Activated T-cell treated with anti-CD3 and anti-CD28 coated beads, Interleukin-2, amount 50 U/mL, for 24 hours (primary cell): ENCODE results near the gene ZNF816.
"Not testable (repeated sequence)": the region's sequence is repeated elsewhere in the genome, so short reads cannot be mapped to it uniquely, and the experiment has no call there.

Experiments
- DNase-seq: peaks from one replicate; pipeline ENCODE4 v3.0.0-alpha.2; 2020
- H3K27ac Mint-ChIP-seq: 2 replicates; pipeline ENCODE4 v1.8.0; 2020; ENCODE audit warnings: mild to moderate bottlenecking, mixed read lengths
- H3K27me3 Mint-ChIP-seq: 2 replicates; pipeline ENCODE4 v1.8.0; 2020; ENCODE audit warnings: mixed read lengths
- H3K36me3 Mint-ChIP-seq: 2 replicates; pipeline ENCODE4 v1.8.0; 2020; ENCODE audit warnings: low read depth, mixed read lengths
- H3K4me1 Mint-ChIP-seq: 2 replicates; pipeline ENCODE4 v1.8.0; 2020; ENCODE audit warnings: low read depth, mixed read lengths
- H3K4me3 Mint-ChIP-seq: 2 replicates; pipeline ENCODE4 v1.8.0; 2020; ENCODE audit warnings: mild to moderate bottlenecking, moderate library complexity, mixed read lengths
- H3K9me3 Mint-ChIP-seq: 2 replicates; pipeline ENCODE4 v1.8.0; 2020; ENCODE audit warnings: mixed read lengths

Gene ZNF816

GRCh38 chr19:52945652-52946321 lies 16.9 kb downstream of the ZNF816 start:
- H3K4me3 Mint-ChIP-seq, result no peak overlapping the region
- DNase-seq, result no peak
- peaks cover 41% of the 10 kb centered on the region for H3K9me3 Mint-ChIP-seq
- no peak overlapping the region for H3K27ac Mint-ChIP-seq
- H3K27me3 Mint-ChIP-seq, result no peaks in the 10 kb centered on the region
- H3K4me1 Mint-ChIP-seq, result peaks cover 15% of the 10 kb centered on the region
- peaks cover 56% of the 10 kb centered on the region for H3K36me3 Mint-ChIP-seq

DNA sequence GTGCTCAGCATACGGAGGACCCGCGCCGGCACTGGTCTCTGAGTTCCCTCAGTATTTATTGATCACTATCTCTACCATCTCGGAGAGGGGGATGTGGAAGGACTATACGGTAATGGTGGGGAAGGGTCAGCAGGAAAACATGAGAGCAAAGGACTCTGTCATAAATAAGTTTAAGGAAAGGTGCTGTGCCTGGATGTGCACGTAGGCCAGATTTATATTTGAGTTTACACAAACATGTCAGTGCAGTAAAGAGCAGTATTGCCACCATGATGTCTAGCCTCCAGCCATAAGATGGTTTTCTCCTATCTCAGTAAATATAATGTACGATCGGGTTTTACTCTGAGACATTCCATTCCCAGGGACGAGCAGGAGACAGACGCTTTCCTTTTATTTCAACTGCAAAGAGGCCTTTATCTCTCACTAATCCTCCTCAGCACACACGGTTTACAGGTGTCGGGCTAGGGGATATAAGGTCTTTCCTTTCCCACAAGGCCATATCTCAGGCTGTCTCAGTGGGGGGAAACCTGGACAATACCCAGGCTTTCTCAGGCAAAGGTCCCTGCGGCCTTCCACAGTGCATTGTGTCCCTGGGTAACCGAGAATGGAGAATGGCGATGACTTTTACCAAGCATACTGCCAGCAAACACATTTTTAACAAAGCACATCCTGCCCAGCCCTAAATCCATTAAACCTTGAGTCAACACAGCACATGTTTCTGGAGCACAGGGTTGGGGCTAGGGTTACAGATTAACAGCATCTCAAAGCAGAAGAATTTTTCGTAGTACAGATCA lies 17.8 kb downstream of the ZNF816 start:
- H3K27ac Mint-ChIP-seq, H3K4me3 Mint-ChIP-seq, H3K27me3 Mint-ChIP-seq, DNase-seq: not testable (repeated sequence)
- H3K4me1 Mint-ChIP-seq, result peaks cover 18% of the 10 kb centered on the region
- H3K36me3 Mint-ChIP-seq, result peaks cover 51% of the 10 kb centered on the region
- peaks cover 32% of the 10 kb centered on the region for H3K9me3 Mint-ChIP-seq

DNA sequence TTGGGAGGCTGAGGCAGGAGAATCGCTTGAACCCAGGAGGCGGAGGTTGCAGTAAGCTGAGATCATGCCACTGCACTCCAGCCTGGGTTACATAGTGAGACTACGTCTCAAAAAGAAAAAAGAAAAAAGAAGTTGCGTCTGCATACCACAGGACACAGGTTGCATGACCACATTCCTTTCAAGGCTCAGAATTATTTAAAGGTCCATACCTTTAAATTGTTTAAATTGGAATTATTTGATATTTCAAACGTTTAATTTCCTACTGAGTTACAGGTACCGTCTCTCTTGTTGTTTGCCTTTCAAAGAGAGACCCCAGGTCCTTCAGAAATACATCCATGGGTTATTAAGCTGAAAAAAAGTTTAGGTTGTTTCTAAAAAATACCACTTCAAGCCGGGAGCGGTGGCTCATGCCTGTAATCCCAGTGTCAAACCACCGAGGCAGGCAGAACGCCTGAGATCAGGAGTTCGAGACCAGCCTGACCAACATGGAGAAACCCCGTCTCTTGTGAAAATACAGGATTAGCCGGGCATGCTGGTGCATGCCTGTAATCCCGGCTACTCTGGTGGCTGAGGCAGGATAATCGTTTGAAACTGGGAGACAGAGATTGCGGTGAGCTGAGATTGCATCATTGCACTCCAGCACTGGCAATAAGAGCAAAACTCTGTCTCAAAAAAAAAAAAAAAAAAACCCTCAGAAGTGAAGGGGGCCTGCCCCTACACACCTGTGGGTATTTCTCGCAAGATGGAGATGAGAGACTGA lies 18.6 kb downstream of the ZNF816 start:
- Mint-ChIP-seq H3K9me3 (peaks cover 26% of the 10 kb centered on the region), H3K4me1 (peaks cover 18% of the 10 kb centered on the region), H3K27ac (no peak overlapping the region)

DNA sequence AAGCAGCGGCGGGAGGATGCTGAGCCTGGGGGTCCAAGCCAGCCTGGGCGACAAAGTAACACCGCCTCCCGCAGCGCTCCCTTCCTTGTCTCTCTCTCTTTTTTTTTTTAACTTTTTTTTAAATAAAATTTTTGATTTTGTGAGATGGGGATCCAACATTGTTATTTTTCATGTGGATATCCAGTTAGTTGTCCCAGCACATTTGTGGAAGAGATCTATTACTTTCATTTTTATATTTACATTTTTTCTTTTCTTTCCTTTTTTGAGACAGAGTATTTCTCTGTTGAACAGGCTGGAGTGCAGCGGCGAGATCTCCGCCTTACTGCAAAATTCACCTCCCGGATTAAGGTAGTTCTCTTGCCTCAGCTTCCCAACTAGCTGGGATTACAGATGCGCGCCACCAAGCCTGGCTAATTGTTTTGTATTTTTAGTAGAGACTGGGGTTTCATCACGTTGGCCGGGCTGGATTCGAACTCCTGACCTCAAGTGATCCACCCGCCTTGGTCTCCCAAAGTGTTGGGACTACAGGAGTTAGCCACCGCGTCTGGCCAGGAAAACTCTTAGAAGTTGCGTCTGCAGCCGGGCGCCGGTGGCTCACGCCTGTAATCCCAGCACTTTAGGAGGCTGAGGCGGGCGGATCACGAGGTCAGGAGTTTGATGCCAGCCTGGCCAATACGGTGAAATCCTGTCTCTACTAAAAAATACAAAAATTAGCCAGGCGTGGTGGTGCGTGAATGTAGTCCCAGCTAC lies 19.4 kb downstream of the ZNF816 start:
- Mint-ChIP-seq H3K4me3 (peak overlapping the region; percentile 88), H3K36me3 (peaks cover 54% of the 10 kb centered on the region), H3K27ac (no peak overlapping the region), H3K4me1 (peaks cover 24% of the 10 kb centered on the region), H3K9me3 (peaks cover 32% of the 10 kb centered on the region), H3K27me3 (no peaks in the 10 kb centered on the region)
- DNase-seq, result no peak

More for the DNA sequence above, 18.6 kb downstream of the ZNF816 start:
- peaks cover 47% of the 10 kb centered on the region for H3K36me3 Mint-ChIP-seq
- no peak overlapping the region for H3K4me3 Mint-ChIP-seq
- no peaks in the 10 kb centered on the region for H3K27me3 Mint-ChIP-seq
- DNase-seq, result no peak

- DNase-seq, result peak; percentile 97
Observed at GRCh38 chr19:52942386-52943133, 20.1 kb downstream of the ZNF816 start.

DNA sequence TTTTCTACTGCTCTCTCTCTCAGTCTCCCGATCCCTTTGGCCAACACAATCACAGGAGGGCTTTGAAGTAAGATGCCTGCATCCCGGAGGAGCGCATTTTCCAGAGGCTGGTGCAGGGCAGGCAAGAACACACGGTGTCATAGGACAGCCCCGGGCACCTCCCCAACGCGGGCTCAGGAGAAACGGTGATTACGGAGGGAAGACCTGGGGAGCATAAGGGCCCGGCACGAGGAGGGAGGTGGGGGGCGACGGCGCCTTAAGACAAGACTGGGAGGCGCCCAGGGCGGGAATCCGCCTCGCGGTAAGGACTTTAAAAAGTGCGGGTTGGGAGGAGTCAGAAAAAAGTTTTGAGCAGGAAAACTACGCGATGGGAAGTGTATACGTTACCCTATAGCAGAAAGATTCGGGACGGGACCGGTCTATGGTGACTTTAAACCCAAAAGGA lies 20.7 kb downstream of the ZNF816 start:
- Mint-ChIP-seq H3K27ac (peak overlapping the region; percentile 90), H3K9me3 (peaks cover 30% of the 10 kb centered on the region), H3K27me3 (no peaks in the 10 kb centered on the region), H3K4me1 (peaks cover 24% of the 10 kb centered on the region), H3K36me3 (peaks cover 55% of the 10 kb centered on the region), H3K4me3 (peak overlapping the region; percentile 88)
- no peak for DNase-seq

More at GRCh38 chr19:52942386-52943133, 20.1 kb downstream of the ZNF816 start:
- Mint-ChIP-seq H3K36me3 (peaks cover 52% of the 10 kb centered on the region), H3K9me3 (peaks cover 33% of the 10 kb centered on the region), H3K27ac (peak overlapping the region; percentile 90), H3K27me3 (no peaks in the 10 kb centered on the region), H3K4me3 (peak overlapping the region; percentile 88), H3K4me1 (peaks cover 24% of the 10 kb centered on the region)

- Mint-ChIP-seq H3K4me3 (peak overlapping the region; percentile 88), H3K9me3 (peaks cover 33% of the 10 kb centered on the region), H3K4me1 (peaks cover 24% of the 10 kb centered on the region), H3K27ac (peak overlapping the region; percentile 90), H3K36me3 (peaks cover 59% of the 10 kb centered on the region)
- not testable (repeated sequence) for DNase-seq, H3K27me3 Mint-ChIP-seq
Observed at GRCh38 chr19:52941523-52941922, 21.2 kb downstream of the ZNF816 start.

DNA sequence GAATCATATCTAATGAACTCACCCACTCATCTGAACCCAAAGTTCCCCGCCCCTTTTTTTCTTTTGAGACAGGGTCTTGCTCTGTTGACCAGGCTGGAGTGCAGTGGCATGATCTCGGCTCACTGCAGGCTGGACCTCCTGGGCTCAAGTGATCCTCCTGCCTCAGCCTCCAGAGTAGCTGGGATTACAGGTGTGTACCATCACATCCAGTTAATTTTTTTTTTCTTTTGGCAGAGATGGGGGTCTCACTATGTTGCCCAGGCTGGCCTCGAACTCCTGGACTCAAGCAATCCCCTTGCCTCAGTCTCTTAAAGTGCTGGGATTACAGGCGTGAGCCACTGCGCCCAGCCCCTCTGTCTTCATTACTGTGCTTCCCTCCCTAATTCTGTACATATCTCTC lies 21.8 kb downstream of the ZNF816 start:
- H3K27me3 Mint-ChIP-seq, result not testable (repeated sequence)

DNA sequence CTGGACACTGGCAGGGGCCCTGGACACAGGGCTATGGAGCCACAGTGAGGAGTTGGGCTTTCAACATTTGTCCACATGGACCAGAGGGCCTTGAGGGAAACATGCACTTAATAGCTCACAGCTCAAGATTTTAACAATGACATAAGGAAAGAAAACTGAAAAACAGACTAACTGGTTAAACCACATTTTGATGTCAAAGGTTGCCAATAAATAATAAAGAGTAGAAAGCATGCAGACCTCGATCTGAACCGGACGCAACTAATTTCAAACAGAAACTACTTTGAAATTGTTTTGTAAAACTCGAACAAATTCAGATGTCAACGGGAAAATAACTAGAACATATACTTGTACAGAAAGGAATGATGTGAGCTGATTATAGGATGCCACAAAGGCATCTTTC lies 23.9 kb downstream of the ZNF816 start:
- Mint-ChIP-seq H3K4me1 (peaks cover 24% of the 10 kb centered on the region), H3K27me3 (no peaks in the 10 kb centered on the region), H3K9me3 (peaks cover 32% of the 10 kb centered on the region), H3K4me3 (no peak overlapping the region), H3K27ac (no peak overlapping the region), H3K36me3 (peaks cover 74% of the 10 kb centered on the region)
- no peak for DNase-seq

More for the DNA sequence above, 21.8 kb downstream of the ZNF816 start:
- Mint-ChIP-seq H3K9me3 (peaks cover 36% of the 10 kb centered on the region), H3K36me3 (peaks cover 62% of the 10 kb centered on the region), H3K4me1 (peaks cover 24% of the 10 kb centered on the region), H3K4me3 (peak overlapping the region; percentile 88)
- H3K27ac Mint-ChIP-seq, DNase-seq: not testable (repeated sequence)

DNA sequence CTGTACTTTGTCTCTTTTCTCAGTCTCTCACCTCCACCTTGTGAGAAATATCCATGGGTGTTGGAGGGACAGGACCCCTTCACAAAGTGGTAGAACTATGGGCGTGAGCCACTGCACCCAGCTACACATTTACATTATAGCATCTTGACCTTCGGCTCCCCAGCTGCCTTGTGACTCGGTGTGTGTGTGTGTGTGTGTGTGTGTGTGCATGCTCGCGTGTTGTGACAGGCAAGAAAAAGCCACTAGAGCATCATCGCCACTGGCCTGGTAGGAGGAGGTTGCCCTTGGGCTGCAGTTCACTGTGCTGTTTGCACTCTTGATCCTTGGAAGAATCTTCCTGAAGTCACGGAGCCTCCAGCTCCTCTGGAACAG lies 25.7 kb downstream of the ZNF816 start:
- no peak overlapping the region for H3K27ac Mint-ChIP-seq
- DNase-seq, result no peak
- no peak overlapping the region for H3K4me3 Mint-ChIP-seq
- no peaks in the 10 kb centered on the region for H3K27me3 Mint-ChIP-seq
- peaks cover 18% of the 10 kb centered on the region for H3K4me1 Mint-ChIP-seq
- H3K36me3 Mint-ChIP-seq, result peaks cover 80% of the 10 kb centered on the region
- peaks cover 38% of the 10 kb centered on the region for H3K9me3 Mint-ChIP-seq

GRCh38 chr19:52936151-52936953 lies 26.3 kb downstream of the ZNF816 start:
- no peaks in the 10 kb centered on the region for H3K27me3 Mint-ChIP-seq
- H3K4me3 Mint-ChIP-seq, result no peak overlapping the region
- peaks cover 79% of the 10 kb centered on the region for H3K36me3 Mint-ChIP-seq
- H3K27ac Mint-ChIP-seq, result no peak overlapping the region
- DNase-seq, result no peak
- H3K4me1 Mint-ChIP-seq, result peaks cover 12% of the 10 kb centered on the region
- peaks cover 34% of the 10 kb centered on the region for H3K9me3 Mint-ChIP-seq

GRCh38 chr19:52935434-52935833 lies 27.2 kb downstream of the ZNF816 start:
- peaks cover 72% of the 10 kb centered on the region for H3K36me3 Mint-ChIP-seq
- no peak overlapping the region for H3K4me3 Mint-ChIP-seq
- peaks cover 6% of the 10 kb centered on the region for H3K4me1 Mint-ChIP-seq
- DNase-seq, result no peak
- no peak overlapping the region for H3K27ac Mint-ChIP-seq
- peaks cover 32% of the 10 kb centered on the region for H3K9me3 Mint-ChIP-seq
- H3K27me3 Mint-ChIP-seq, result no peaks in the 10 kb centered on the region

- H3K4me1 Mint-ChIP-seq, result peaks cover 25% of the 10 kb centered on the region
- not testable (repeated sequence) for H3K4me3 Mint-ChIP-seq, DNase-seq, H3K27ac Mint-ChIP-seq
- H3K9me3 Mint-ChIP-seq, result peaks cover 22% of the 10 kb centered on the region
- peaks cover 10% of the 10 kb centered on the region for H3K27me3 Mint-ChIP-seq
- H3K36me3 Mint-ChIP-seq, result peaks cover 58% of the 10 kb centered on the region
Observed at GRCh38 chr19:52924641-52925040, 38.0 kb downstream of the ZNF816 start.
